GM13976 (cell line): ENCODE results near the gene PRDX4.
"Not testable (repeated sequence)": the region's sequence is repeated elsewhere in the genome, so short reads cannot be mapped to it uniquely, and the experiment has no call there.

Experiments
- DNase-seq: peaks from one replicate; pipeline ENCODE4 v3.0.0; 2012; ENCODE audit warnings: low spot score
- in situ Hi-C: fragments of 300-500 bp; cut with MboI; formaldehyde crosslinking; loops from one replicate; pipeline ENCODE4 v1.12.0; 2022; ENCODE audit warnings: low sequenced_read_pairs, mixed read lengths, inconsistent platforms; ENCODE audit not compliant: unreplicated experiment
- TF ChIP-seq, protein P1 (sequence below): IDR thresholded peaks from 2 replicates; pipeline ENCODE4 v1.5.1; 2012; ENCODE audit warnings: borderline replicate concordance, mild to moderate bottlenecking; ENCODE audit not compliant: insufficient read depth; ENCODE audit errors: extremely low read depth, missing control alignments, control extremely low read depth

PRDX4 gene

DNA sequence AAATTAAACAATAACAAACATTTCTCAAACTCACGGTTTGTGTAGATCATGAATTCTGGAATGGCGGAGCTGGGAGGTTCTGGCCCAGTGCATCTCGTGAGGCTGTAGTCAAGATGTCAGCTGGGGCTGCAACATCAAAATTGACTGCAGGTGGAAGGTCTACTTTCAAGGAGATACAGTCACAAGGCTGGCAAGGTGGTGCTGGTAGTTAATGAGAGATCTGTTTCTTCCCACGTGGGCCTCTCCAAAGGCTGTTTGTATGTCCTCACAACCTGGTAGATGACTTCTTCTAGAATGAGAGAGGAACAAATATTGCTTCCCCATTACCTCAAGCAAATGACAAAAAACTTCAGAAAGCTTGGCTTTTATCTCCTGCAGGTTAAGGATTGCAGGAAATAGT is 8.0 kb upstream of the PRDX4 start:
- in situ Hi-C loops: no loop called here
- TF ChIP-seq, protein P1, sequence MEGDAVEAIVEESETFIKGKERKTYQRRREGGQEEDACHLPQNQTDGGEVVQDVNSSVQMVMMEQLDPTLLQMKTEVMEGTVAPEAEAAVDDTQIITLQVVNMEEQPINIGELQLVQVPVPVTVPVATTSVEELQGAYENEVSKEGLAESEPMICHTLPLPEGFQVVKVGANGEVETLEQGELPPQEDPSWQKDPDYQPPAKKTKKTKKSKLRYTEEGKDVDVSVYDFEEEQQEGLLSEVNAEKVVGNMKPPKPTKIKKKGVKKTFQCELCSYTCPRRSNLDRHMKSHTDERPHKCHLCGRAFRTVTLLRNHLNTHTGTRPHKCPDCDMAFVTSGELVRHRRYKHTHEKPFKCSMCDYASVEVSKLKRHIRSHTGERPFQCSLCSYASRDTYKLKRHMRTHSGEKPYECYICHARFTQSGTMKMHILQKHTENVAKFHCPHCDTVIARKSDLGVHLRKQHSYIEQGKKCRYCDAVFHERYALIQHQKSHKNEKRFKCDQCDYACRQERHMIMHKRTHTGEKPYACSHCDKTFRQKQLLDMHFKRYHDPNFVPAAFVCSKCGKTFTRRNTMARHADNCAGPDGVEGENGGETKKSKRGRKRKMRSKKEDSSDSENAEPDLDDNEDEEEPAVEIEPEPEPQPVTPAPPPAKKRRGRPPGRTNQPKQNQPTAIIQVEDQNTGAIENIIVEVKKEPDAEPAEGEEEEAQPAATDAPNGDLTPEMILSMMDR: no peak
- DNase-seq: no peak

DNA sequence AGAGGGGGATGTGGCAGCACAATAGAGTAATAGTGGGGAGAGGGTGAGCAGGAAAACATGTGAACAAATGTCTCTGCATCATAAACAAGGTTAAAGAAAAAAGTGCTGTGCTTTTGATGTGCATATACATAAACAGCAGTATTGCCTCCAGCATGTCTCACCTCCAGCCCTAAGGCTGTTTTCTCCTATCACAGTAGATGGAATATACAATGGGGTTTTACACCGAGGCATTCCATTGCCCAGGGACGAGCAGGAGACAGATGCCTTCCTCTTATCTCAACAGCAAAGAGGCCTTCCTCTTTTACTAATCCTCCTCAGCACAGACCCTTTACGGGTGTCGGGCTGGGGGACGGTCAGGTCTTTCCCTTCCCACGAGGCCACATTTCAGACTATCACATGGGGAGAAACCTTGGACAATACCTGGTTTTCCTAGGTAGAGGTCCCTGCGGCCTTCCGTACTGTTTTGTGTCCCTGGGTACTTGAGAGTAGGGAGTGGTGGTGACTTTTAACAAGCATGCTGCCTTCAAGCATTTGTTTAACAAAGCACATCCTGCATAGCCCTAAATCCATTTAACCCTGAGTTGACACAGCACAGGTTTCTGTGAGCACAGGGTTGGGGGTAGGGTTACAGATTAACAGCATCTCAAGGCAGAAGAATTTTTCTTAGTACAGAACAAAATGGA is 7.1 kb upstream of the PRDX4 start:
- in situ Hi-C loops, DNase-seq: not testable (repeated sequence)

DNA sequence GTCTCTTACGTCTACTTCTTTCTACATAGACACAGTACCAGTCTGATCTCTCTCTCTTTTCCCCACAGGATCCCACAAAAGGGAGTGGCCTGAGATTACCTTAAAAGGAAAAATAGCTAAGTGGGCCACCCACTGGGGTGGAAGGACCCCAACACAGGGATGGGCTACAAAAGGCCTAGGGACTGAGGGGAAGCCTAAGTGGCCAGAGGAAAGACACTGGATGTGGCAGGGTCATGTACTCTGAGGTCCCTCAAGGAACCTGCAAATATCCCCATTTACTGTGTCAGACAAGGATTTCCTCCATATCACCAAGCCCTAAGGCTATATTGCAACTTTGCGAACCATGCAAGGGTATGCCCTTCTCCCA is 6.5 kb upstream of the PRDX4 start:
- in situ Hi-C loops: no loop called here
- TF ChIP-seq, protein P1: no peak

DNA sequence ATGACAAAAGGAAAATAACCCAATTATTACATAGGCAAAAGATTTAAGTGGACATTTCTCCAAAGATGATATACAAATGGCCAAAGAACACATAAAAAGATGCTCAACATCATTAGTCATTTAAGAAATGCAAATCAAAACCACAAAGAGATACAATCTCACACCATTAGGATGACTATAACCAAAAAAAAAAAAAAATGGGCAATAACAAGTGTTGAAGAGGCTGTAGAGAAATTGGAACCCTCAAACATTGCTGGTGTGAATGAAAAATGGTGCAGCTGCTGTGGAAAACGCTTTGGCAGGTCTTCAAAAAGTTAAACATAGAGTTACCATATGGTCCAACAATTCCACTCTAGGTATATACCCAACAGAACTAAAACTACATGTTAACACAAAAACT is 5.6 kb upstream of the PRDX4 start:
- TF ChIP-seq, protein P1: no peak
- in situ Hi-C loops: no loop called here
- no peak for DNase-seq

More for the DNA sequence above, 6.5 kb upstream of the PRDX4 start:
- DNase-seq: no peak

DNA sequence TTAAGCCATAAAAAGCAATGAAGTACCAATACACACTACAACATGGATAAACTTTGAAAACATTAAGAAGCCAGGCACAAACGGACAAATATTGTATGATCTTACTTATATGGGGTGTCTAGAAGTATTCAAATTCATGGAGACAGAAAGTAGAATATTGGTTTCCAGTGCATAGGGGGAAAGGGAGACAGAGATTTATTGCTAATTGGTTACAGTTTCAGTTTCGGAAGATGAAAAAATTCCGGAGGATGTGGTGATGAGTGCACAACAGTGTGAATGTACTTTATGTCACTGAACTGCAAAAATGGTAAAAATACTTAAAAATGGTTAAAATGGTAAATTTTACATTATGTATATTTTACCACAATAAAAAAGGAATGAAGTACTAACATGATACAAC is 5.1 kb upstream of the PRDX4 start:
- in situ Hi-C loops: no loop called here

DNA sequence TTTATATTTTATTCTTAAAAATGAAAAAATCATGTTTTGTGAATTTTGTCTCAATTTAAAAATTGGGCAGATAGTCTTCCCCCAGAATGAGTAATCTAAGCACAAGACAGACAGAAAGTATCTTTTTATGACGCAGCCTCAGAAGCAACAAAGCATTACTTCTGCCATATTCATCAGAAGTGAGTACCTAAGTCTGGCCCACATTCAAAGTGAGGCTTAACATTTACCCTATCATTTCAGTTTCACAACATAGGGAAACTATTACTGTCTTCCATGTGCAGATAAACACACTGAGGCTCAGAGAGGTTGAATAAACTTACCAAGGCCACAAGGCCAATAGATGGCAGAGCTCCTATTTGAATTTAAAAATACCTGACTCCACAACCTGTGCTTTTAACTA is 4.4 kb upstream of the PRDX4 start:
- in situ Hi-C loops: no loop called here
- TF ChIP-seq, protein P1: no peak
- DNase-seq: peak; percentile 39

More for the DNA sequence above, 5.1 kb upstream of the PRDX4 start:
- no peak for DNase-seq
- TF ChIP-seq, protein P1: no peak

DNA sequence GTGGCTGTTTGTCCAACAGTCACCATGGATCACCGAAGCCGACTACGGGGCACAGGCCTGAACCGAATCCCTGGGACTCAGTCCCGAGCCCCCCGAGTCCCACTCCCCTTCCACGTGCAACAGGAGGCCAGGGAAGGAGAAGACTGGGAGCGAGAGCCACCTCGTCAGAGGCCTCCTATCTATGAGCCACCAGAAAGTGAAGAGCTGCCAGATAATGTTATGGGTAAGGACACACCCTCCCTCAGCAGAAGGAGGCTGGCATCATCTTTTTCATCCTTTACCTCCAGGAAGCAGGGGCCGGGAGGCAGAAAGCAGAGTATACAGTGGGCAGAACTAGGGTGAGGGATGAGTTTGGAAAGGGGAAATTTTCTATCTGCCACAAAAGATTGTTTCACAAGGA is 2.8 kb upstream of the PRDX4 start:
- no peak for DNase-seq
- in situ Hi-C loops: no loop called here
- TF ChIP-seq, protein P1: no peak
